Measurements from ENCODE around the gene CAMKK2.
"Not testable (repeated sequence)": the region's sequence is repeated elsewhere in the genome, so short reads cannot be mapped to it uniquely, and the experiment has no call there.

GRCh38 chr12:121282910-121283309, 13.6 kb downstream of the CAMKK2 start:
- not testable (repeated sequence) for TF ChIP-seq EZH2 (IDR thresholded peaks at IDR 0.05; ENCODE audit: insufficient read depth, poor library complexity, severe bottlenecking); EZH2phosphoT487 (IDR thresholded peaks at IDR 0.05; ENCODE audit: insufficient read depth, low read depth)
